NCI-H510A treated with DMSO at 0.1 percent for 48 hours (cell line): ENCODE measurements around the gene ST3GAL3.
A peak's percentile ranks its signal among the peaks of the same experiment; 100 is the strongest.

ENCODE experiments used
- DNase-seq: peaks from one replicate; lab custom pipeline; 2025; lab: John Stamatoyannopoulos, UW

ST3GAL3 gene

GRCh38 chr1:43938892-43939587 lies 231.7 kb downstream of the ST3GAL3 start:
- no peak for DNase-seq

GRCh38 chr1:43942411-43942810 lies 235.1 kb downstream of the ST3GAL3 start:
- DNase-seq = no peak

- DNase-seq = no peak
These were observed 237.5 kb downstream of the ST3GAL3 start for GRCh38 chr1:43944860-43945259.

DNA sequence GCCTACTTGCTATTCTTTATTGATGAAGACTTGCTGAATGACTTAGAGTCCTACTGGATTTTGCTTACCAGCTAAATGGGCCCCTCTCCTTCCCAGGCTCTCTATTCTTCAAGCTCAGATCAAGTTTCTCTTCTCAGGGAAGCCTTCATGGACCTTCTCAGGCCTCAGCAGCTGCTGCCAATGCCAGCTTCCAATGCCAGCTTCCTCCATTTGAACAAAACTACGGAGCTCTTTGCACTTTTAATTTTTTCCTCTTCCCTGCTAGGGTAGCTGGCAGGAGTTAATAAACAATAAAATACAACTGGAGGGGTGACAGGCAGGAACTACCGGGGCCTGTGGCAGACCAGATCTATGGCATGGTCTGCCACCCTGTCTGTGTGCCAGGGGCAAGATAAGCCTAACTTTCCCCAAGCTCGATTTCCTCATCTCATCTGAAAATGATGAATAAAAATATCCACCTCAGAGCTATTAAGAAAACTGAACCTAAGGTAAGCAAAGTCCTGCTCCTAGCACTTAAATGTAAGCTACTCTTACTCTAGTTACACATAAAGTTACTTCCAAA lies 238.4 kb downstream of the ST3GAL3 start:
- peak; percentile 95 for DNase-seq

DNA sequence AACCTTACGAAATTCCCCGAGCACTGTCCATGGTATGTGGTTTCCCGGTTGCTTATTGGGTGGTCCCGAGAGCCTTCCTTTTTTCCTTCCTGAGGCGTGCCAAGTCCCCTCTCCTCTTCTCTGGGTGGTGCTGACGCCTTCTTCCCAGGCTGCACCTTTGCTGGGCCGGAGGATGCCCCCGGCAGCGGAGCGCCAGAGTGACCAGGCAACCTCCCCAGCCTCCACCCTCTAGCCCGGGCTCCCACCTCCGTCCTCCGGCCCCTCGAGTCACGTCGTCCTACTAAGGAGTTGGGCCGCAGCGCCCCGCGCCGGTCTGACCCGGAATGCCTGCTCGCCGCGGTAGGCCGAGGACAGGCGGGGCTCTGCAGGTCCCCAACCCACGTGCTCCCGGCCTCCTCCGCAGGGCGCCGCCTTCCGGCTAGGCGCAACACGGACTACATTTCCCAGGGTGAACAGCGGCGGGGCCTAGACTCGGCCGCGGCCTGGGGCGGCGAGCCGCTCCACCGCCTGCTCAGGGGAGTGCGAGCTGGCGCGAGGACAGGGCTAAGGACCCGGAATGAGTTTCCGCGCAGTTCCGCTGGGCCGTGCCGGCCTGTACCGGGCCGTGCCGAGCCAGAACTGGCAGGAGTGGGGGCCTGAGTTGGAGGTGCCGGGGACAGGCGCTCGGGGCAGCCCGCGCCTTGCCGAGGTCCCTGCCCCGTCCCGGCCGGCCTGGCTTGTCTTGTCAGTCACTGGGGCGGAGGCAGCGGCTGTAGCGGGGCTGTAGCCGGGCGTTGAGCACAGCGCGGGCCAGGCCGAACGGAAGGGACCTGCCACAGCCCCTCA lies 239.1 kb downstream of the ST3GAL3 start, which contains the start of gene IPO13:
TSS of gene IPO13 (plus strand) at position 715 of the 825 bp plus-strand sequence. CDS start 651 bp downstream, outside the sequence.
- DNase-seq = peak; percentile 100

DNA sequence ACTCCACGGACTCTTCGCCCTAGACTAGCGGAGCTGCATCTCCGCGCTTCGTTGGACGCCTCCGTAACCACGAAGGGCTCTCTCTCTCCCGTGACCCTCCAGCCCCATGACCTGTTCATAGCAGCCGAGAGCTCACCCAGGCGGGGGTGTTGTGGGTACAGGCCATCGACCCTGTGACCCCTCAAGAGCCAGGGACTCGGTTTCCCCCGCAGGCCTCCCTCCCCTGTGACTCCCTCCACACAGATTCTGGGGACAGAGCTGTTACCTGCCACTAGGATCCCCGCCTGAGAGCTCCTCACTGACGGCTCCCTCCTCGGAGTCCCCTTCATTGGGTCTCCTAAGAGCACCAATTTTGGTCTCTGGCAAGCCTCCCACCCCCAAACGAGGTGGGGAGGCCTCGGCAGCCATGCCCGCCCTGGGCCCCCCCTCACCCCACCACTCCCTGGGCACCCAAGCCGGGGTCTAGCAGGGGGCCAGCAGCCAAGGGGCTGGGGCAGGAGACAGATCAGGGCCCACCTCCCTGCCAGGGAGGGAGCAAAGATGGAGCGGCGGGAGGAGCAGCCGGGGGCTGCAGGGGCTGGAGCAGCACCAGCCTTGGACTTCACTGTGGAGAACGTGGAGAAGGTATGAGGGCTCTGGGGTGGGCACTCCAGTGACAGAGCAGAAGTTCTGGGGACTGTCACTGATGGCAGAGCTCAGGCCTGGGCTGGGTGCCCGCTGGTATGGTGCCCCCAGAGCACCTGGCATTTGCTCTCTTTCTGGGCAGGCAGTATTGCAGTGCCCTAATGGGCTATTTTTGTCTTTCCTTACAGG lies 239.9 kb downstream of the ST3GAL3 start:
- no peak for DNase-seq

- DNase-seq = no peak
These were observed 240.6 kb downstream of the ST3GAL3 start for GRCh38 chr1:43947874-43948437.

DNA sequence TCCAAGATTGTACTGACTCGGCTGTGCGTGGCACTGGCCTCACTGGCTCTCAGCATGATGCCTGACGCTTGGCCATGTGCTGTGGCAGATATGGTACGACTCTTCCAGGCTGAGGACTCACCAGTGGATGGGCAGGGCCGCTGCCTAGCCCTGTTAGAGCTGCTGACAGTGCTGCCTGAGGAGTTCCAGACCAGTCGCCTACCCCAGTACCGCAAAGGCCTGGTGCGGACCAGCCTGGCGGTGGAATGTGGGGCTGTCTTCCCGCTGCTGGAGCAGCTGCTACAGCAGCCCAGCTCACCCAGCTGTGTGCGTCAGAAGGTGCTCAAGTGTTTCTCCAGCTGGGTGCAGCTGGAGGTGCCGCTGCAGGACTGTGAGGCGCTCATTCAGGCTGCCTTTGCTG lies 242.3 kb downstream of the ST3GAL3 start:
- DNase-seq = peak; percentile 99

DNA sequence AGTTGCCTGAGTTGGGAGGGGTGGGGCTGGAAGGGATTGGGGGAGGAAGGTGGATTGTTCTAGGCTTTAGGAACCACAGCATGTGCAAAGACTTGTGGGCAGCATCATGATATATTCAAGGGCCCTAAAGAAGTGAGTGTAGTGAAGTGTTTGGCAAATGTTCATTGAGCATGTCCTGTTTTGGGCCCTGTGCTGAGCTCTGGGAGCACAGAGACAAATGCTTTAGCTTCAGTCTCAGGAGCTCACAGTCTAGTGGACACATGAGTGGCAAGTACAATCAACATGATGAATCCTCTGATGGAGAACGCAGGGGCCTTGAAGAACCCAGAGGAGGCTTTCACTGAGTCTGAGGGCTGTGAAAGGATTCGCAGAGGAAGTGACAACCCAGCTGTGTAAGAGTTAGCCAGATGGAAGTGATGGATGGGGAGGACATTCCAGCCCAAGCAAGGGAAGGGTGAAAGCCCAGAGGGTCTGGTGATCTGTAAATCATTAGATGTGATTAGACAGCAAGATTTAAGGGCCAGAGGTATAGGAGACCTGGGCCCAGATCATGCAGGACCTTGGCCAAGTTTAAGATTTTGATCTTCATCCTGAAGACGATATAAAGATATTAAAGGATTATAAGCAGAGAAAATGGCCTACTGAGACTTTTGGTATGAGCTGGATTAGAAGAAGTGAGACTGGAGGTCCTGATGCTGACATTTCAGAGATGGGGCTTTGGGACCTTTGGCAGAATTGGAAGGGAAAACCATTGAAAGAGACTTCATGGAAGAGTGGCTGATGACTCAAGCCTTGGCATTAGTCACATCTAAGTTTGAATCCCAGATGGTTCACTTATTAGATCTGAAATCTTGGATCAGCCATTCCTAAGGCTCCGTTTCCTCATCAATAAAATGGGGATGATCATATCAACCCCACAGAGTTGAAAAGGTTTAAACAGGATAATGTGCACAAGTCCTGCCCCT lies 244.0 kb downstream of the ST3GAL3 start:
- peak; percentile 51 for DNase-seq

GRCh38 chr1:43952731-43953346 lies 245.5 kb downstream of the ST3GAL3 start:
- peak; percentile 95 for DNase-seq

GRCh38 chr1:43953361-43953760 lies 246.0 kb downstream of the ST3GAL3 start:
- DNase-seq = no peak

DNA sequence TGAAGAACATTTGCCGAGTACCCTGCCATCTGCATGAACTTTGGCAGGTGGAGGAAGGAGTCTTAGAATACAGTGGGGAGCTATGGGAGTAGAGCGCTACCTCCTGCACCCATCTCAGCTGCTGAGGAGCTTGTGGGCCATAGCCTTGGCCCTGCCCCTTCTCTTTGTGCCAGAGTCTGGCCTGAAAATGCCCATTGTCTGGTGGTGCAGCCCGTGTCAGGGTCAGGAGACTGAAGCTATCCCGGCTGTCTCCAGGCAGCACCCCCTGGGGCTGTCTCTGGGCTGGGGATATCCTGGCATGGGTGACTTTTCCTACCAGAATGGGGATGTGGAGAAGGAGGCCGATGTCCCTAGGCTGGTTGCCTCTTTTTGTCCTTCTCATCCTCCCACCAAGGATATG lies 246.7 kb downstream of the ST3GAL3 start:
- no peak for DNase-seq

GRCh38 chr1:43956234-43956633 lies 248.9 kb downstream of the ST3GAL3 start:
- no peak for DNase-seq

GRCh38 chr1:43957407-43958040 lies 250.2 kb downstream of the ST3GAL3 start:
- DNase-seq = no peak

- no peak for DNase-seq
These were observed 251.3 kb downstream of the ST3GAL3 start for GRCh38 chr1:43958351-43959255.

DNA sequence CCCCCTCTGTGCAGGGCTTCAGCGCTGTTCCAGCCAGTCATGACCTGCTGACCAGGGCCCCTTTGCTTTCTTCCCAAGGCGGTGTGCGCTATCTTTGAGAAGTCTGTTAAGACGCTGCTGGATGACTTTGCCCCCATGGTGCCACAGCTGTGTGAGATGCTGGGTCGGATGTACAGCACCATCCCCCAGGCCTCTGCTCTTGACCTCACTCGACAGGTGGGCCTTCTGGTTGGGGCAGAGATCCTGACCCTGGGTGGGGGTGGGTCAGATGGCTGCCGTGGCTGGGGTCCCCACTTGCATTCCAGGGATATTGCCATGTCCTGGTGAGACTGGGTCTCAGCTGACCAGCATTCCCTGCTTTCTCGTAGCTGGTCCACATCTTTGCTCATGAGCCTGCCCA lies 253.5 kb downstream of the ST3GAL3 start:
- DNase-seq = no peak

- no peak for DNase-seq
These were observed 254.4 kb downstream of the ST3GAL3 start for GRCh38 chr1:43961692-43962091.

DNA sequence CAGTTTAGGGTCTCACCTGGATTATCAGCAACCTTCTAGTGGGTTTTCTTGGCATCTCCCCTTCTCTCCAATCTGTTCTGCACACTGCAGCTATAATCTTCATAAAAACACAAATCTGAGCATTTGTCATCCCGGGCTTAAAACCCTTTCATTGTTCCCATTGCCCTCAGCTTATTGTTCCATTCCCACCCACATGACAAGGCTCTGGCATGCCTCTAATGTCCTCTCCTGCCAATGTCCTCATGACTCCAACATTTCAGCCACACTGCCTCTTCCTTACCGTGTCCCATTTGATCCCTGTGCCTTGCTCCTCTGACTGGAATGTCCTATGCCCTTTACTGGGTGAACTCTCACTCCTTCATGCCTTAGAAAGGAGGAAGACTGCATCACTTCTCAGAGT lies 255.0 kb downstream of the ST3GAL3 start:
- no peak for DNase-seq

- no peak for DNase-seq
These were observed 255.7 kb downstream of the ST3GAL3 start for GRCh38 chr1:43963006-43963405.
